MCF 10A (cell line): ENCODE data around the gene GSG1L. TPM values are rescaled to one million over a fixed set of nuclear protein-coding genes. Genes with fewer than 3 reads are reported as not detected.

Source experiments
- BruUV-seq: library from RNA; stranded (reverse); fragments of 400-500 nt; replicated peaks from 2 replicates; lab custom pipeline; 2021; lab: Mats Ljungman, UMichigan
- CTCF ChIA-PET: fragments of 300-600 bp; sonication (Branson Sonifier 250); formaldehyde crosslinking; extraction: SDS; loops from one replicate; lab custom pipeline; 2021; ENCODE audit warnings: antibody characterized with exemption, inconsistent platforms; lab: Yijun Ruan, JAX
- POLR2A ChIA-PET: fragments of 300-600, 350-650 bp; sonication (Branson Sonifier 250); formaldehyde crosslinking; extraction: SDS; loops from one replicate; lab custom pipeline; 2020; ENCODE audit warnings: antibody characterized with exemption, inconsistent platforms; lab: Yijun Ruan, JAX
- DNase-seq: peaks from one replicate; pipeline ENCODE4 v3.0.0-alpha.2; 2018; ENCODE audit not compliant: unreplicated experiment
- H3K27ac Mint-ChIP-seq: one replicate; pipeline ENCODE4 v1.8.0; 2022; ENCODE audit warnings: mild to moderate bottlenecking, low read depth, mixed read lengths; ENCODE audit not compliant: unreplicated experiment
- H3K27me3 Mint-ChIP-seq: one replicate; pipeline ENCODE4 v1.8.0; 2022; ENCODE audit warnings: mixed read lengths; ENCODE audit not compliant: insufficient read depth, unreplicated experiment
- H3K36me3 Mint-ChIP-seq: one replicate; pipeline ENCODE4 v1.8.0; 2022; ENCODE audit warnings: mild to moderate bottlenecking, moderate library complexity, mixed read lengths; ENCODE audit not compliant: insufficient read depth, unreplicated experiment
- H3K4me1 Mint-ChIP-seq: one replicate; pipeline ENCODE4 v1.8.0; 2022; ENCODE audit warnings: mixed read lengths; ENCODE audit not compliant: insufficient read depth, unreplicated experiment
- H3K4me3 Mint-ChIP-seq: one replicate; pipeline ENCODE4 v1.8.0; 2022; ENCODE audit warnings: mild to moderate bottlenecking, moderate library complexity, mixed read lengths; ENCODE audit not compliant: unreplicated experiment
- H3K9me3 Mint-ChIP-seq: one replicate; pipeline ENCODE4 v1.8.0; 2022; ENCODE audit warnings: mixed read lengths; ENCODE audit not compliant: unreplicated experiment
- CTCF ChIP-seq: fragments of 200-600 bp; IDR thresholded peaks from one replicate; pipeline ENCODE4 v1.8.0; 2022; ENCODE audit warnings: antibody characterized with exemption, mild to moderate bottlenecking; ENCODE audit not compliant: unreplicated experiment
- intact Hi-C: fragments of 100-400 bp; cut with micrococcal nuclease; formaldehyde crosslinking; loops from 2 replicates; pipeline ENCODE4 v1.14.1; 2022
- total RNA-seq: library from RNA; stranded (reverse); gene quantifications from 2 replicates; pipeline ENCODE4 v1.2.3, GENCODE V29; 2022

The GSG1L gene
- total RNA-seq, 1 experiment from 2014 or later: not detected

GRCh38 chr16:27806388-27806787 lies 257.1 kb downstream of the GSG1L start:
- Mint-ChIP-seq H3K4me1 (no peaks in the 10 kb centered on the region), H3K4me3 (no peak overlapping the region)

GRCh38 chr16:27805828-27806351 lies 257.6 kb downstream of the GSG1L start:
- no peak overlapping the region for H3K27ac Mint-ChIP-seq
- no peak overlapping the region for H3K4me3 Mint-ChIP-seq
- H3K4me1 Mint-ChIP-seq: no peaks in the 10 kb centered on the region
- no TSS peak for BruUV-seq
- ChIA-PET POLR2A (no interaction called here), CTCF (no interaction called here)
- TF ChIP-seq CTCF: no peak
- no peaks in the 10 kb centered on the region for H3K36me3 Mint-ChIP-seq
- intact Hi-C loops: no loop called here
- no peak for DNase-seq
- H3K27me3 Mint-ChIP-seq: peaks cover 75% of the 10 kb centered on the region
- H3K9me3 Mint-ChIP-seq: peaks cover 8% of the 10 kb centered on the region

More at GRCh38 chr16:27806388-27806787, 257.1 kb downstream of the GSG1L start:
- ChIA-PET POLR2A (no interaction called here), CTCF (no interaction called here)
- BruUV-seq: no TSS peak
- Mint-ChIP-seq H3K9me3 (peaks cover 8% of the 10 kb centered on the region), H3K27me3 (peaks cover 70% of the 10 kb centered on the region), H3K36me3 (no peaks in the 10 kb centered on the region), H3K27ac (no peak overlapping the region)
- intact Hi-C loops: no loop called here
- TF ChIP-seq CTCF: no peak
- no peak for DNase-seq

- Mint-ChIP-seq H3K36me3 (no peaks in the 10 kb centered on the region), H3K27me3 (peaks cover 69% of the 10 kb centered on the region), H3K4me3 (no peak overlapping the region), H3K4me1 (no peaks in the 10 kb centered on the region), H3K27ac (no peak overlapping the region), H3K9me3 (no peaks in the 10 kb centered on the region)
- BruUV-seq: no TSS peak
- intact Hi-C loops: no loop called here
- DNase-seq: no peak
- TF ChIP-seq CTCF: no peak
- POLR2A ChIA-PET: no interaction called here
- CTCF ChIA-PET: no interaction called here
Observed at GRCh38 chr16:27803775-27804549, 259.6 kb downstream of the GSG1L start.

DNA sequence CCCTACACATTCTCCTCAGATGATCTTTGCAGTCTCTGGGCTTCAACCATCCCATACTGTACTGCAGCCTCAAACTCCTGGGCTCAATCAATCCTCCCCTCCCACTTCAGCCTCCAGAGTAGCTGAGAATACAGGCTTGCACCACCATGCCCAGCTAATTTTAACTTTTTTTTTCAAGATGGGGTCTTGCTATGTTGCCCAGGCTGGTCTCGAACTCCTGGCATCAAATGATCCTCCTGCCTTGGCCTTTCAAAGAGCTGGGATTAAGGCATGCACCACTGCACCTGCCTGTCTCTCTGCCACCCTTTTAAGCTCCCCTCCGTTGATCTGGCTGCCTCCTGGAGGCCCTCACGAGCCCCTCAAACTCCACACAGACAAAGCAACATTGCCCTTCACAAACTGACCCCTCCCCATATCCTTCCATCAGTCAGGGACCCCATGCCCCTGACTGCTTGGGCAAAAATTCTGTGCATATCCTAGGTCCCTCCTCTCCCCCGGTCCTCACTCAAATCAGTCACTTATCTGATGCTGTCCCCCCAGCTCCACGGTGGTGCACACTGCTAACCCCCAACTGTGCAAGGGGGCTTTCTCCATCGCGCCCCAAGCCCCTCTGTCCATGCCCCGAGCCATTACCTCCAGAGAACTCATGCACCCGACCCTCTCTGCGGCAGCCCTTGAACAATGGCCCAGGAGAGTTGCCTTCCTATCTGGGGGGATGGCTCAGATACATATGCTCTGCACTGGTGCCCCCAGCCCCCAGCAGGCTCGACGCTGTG lies 260.7 kb downstream of the GSG1L start:
- no peaks in the 10 kb centered on the region for H3K9me3 Mint-ChIP-seq
- H3K4me1 Mint-ChIP-seq: no peaks in the 10 kb centered on the region
- no peaks in the 10 kb centered on the region for H3K36me3 Mint-ChIP-seq
- no peak for DNase-seq
- no peak for TF ChIP-seq CTCF
- POLR2A ChIA-PET: no interaction called here
- peaks cover 62% of the 10 kb centered on the region for H3K27me3 Mint-ChIP-seq
- no peak overlapping the region for H3K27ac Mint-ChIP-seq
- no TSS peak for BruUV-seq
- CTCF ChIA-PET: interaction anchor here (0.7 kb wide), 1 partner anchor 8 kb away, joined by 3 read pairs; no protein-coding TSS in a partner anchor
- H3K4me3 Mint-ChIP-seq: no peak overlapping the region
- intact Hi-C loops: no loop called here
